Natural killer cell (primary cell): ENCODE results near the gene HNRNPH1. TPM values are rescaled to one million over a fixed set of nuclear protein-coding genes. Genes with fewer than 3 reads are reported as not detected.

Source experiments
- ATAC-seq, 3 donors: fragments of 150-1000 bp in 2 of 3; fragments of 200-7000 bp in 1 of 3; cut with Tn5 transposase; 1 replicate in 1 of 3; 2 replicates in 2 of 3; pipeline ENCODE4 v1.10.0; 2021; ENCODE audit warnings: mild to moderate bottlenecking in 2 of 3, moderate library complexity in 2 of 3
- DNase-seq, 2 donors: peaks; one replicate each; pipeline versions ENCODE4 v3.0.0 to v3.0.0-alpha.2; 2013 to 2021; ENCODE audit warnings: mixed read lengths in 1 of 2
- H3K27ac ChIP-seq: one replicate; pipeline ENCODE4 v1.5.1; 2013; ENCODE audit warnings: mild to moderate bottlenecking, low read length
- H3K27me3 ChIP-seq: one replicate; pipeline ENCODE4 v1.6.1; 2013; ENCODE audit warnings: low read length; ENCODE audit not compliant: control insufficient read depth, insufficient read depth
- H3K36me3 ChIP-seq: one replicate; pipeline ENCODE4 v1.6.1; 2013; ENCODE audit warnings: low read length; ENCODE audit not compliant: control insufficient read depth, insufficient read depth
- H3K4me1 ChIP-seq: one replicate; pipeline ENCODE4 v1.6.1; 2013; ENCODE audit warnings: low read length; ENCODE audit not compliant: control insufficient read depth, insufficient read depth
- H3K4me3 ChIP-seq: one replicate; pipeline ENCODE4 v1.5.1; 2013; ENCODE audit warnings: low read length
- H3K9me3 ChIP-seq: one replicate; pipeline ENCODE4 v1.6.1; 2013; ENCODE audit warnings: low read length; ENCODE audit not compliant: control insufficient read depth, insufficient read depth
- H3K27ac Mint-ChIP-seq, 2 donors: one replicate each; pipeline ENCODE4 v1.8.0; 2022; ENCODE audit warnings: mild to moderate bottlenecking in 2 of 2, mixed read lengths in 2 of 2, moderate library complexity in 1 of 2
- H3K27me3 Mint-ChIP-seq, 2 donors: one replicate each; pipeline ENCODE4 v1.8.0; 2022; ENCODE audit warnings: low read depth in 2 of 2, mixed read lengths in 2 of 2
- H3K36me3 Mint-ChIP-seq: one replicate; pipeline ENCODE4 v1.8.0; 2022; ENCODE audit warnings: mixed read lengths
- H3K4me1 Mint-ChIP-seq, 2 donors: one replicate each; pipeline ENCODE4 v1.8.0; 2022; ENCODE audit warnings: mixed read lengths in 2 of 2
- H3K4me3 Mint-ChIP-seq: one replicate; pipeline ENCODE4 v1.8.0; 2022; ENCODE audit warnings: mild to moderate bottlenecking, moderate library complexity, mixed read lengths
- H3K9me3 Mint-ChIP-seq, 2 donors: one replicate each; pipeline ENCODE4 v1.8.0; 2022; ENCODE audit warnings: mixed read lengths in 2 of 2
- CTCF ChIP-seq: fragments of 200-600 bp; IDR thresholded peaks from one replicate; pipeline ENCODE4 v1.8.0; 2022; ENCODE audit warnings: antibody characterized with exemption
- WGBS: methylation state at CpG from one replicate; pipeline ENCODE4 v1.1.7; 2013; ENCODE audit warnings: missing lambda C conversion rate; ENCODE audit not compliant: insufficient coverage; 5-methylcytosine and 5-hydroxymethylcytosine counted together
- intact Hi-C: fragments of 100-400 bp; cut with micrococcal nuclease; formaldehyde crosslinking; loops from one replicate; pipeline ENCODE4 v1.14.2; 2022
- total RNA-seq, 4 donors: library from RNA; stranded (reverse); fragments of 120-200 nt in 1 of 4; gene quantifications; one replicate each; pipeline versions ENCODE4 v1.2.3 to v1.2.4, GENCODE V29; 2013 to 2022

Gene HNRNPH1
- total RNA-seq, 3 donors from 2014 or later (not counting 1 experiment from before 2014, with no cell fraction given) = 1,749 to 2,212 (median 1,853) TPM

GRCh38 chr5:179605026-179605833 is 18.2 kb downstream of the HNRNPH1 start:
- Mint-ChIP-seq H3K9me3 (no peaks in the 10 kb centered on the region), H3K27ac (peak overlapping the region; percentile 58 to 59), H3K4me1 (peaks cover 9 to 10% of the 10 kb centered on the region in 2 donors), H3K36me3 (peaks cover 8% of the 10 kb centered on the region), H3K4me3 (no peak overlapping the region), H3K27me3 (no peaks in the 10 kb centered on the region)
- peaks cover 5% of the 10 kb centered on the region for H3K4me1 ChIP-seq
- intact Hi-C loops = no loop called here
- ATAC-seq (no peak), DNase-seq (no peak)
- no peaks in the 10 kb centered on the region for H3K9me3 ChIP-seq
- no peak overlapping the region for H3K4me3 ChIP-seq
- H3K27ac ChIP-seq = no peak overlapping the region
- 87% methylated on average over 10 of the region's 10 CpGs for WGBS
- peaks cover 57% of the 10 kb centered on the region for H3K36me3 ChIP-seq
- no peaks in the 10 kb centered on the region for H3K27me3 ChIP-seq
- TF ChIP-seq CTCF = no peak

DNA sequence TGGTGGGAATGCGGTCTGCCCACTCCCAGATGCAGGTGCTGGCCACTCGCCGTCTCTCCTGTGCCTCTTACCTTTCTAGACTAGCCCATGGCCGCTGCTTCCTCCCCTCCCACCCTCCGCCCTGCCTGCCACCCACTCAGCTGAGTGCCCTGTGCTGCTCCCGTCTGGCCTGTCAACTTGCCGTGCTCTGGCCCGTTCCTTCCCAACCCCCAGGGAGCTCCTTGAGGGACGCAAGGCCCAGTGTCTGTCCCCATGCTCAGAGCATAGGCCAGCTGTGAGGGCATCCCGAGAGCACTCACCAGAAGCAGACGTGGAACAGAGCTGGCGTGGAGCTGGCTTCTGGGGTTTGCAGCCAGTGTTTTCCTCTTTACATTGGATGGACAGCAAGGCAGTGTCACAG is 20.2 kb downstream of the HNRNPH1 start:
- H3K27ac ChIP-seq = no peak overlapping the region
- H3K4me3 Mint-ChIP-seq = no peak overlapping the region
- no peak for DNase-seq

GRCh38 chr5:179601871-179602625 is 21.4 kb downstream of the HNRNPH1 start:
- Mint-ChIP-seq H3K27ac (no peak overlapping the region), H3K4me3 (no peak overlapping the region), H3K36me3 (peaks cover 11% of the 10 kb centered on the region), H3K9me3 (no peaks in the 10 kb centered on the region), H3K4me1 (no peaks in the 10 kb centered on the region), H3K27me3 (no peaks in the 10 kb centered on the region)
- Histone ChIP-seq H3K27ac (no peak overlapping the region), H3K9me3 (no peaks in the 10 kb centered on the region), H3K27me3 (no peaks in the 10 kb centered on the region), H3K4me1 (no peaks in the 10 kb centered on the region), H3K4me3 (no peak overlapping the region), H3K36me3 (peaks cover 60% of the 10 kb centered on the region)
- intact Hi-C loops = no loop called here
- TF ChIP-seq CTCF = no peak
- DNase-seq (no peak), ATAC-seq (no peak)
- WGBS = 97% methylated on average over 18 of the region's 18 CpGs

More for the DNA sequence above, 20.2 kb downstream of the HNRNPH1 start:
- 97% methylated on average over 12 of the region's 12 CpGs for WGBS
- Mint-ChIP-seq H3K27me3 (no peaks in the 10 kb centered on the region), H3K9me3 (no peaks in the 10 kb centered on the region), H3K4me1 (no peaks in the 10 kb centered on the region), H3K27ac (no peak overlapping the region), H3K36me3 (peaks cover 9% of the 10 kb centered on the region)
- Histone ChIP-seq H3K36me3 (peaks cover 60% of the 10 kb centered on the region), H3K27me3 (no peaks in the 10 kb centered on the region), H3K9me3 (no peaks in the 10 kb centered on the region), H3K4me3 (no peak overlapping the region), H3K4me1 (no peaks in the 10 kb centered on the region)
- no peak for ATAC-seq
- no peak for TF ChIP-seq CTCF
- intact Hi-C loops = no loop called here
